RWPE2 (cell line): ENCODE data around the gene HMCN2.

Experiments used
- ATAC-seq: fragments of 200-7000 bp; cut with Tn5 transposase; 3 replicates; pipeline ENCODE4 v1.9.1; 2021; ENCODE audit warnings: low read depth
- DNase-seq: peaks from one replicate; pipeline ENCODE4 v3.0.0-alpha.2; 2020; ENCODE audit warnings: low spot score
- H3K27ac ChIP-seq: fragments of 450-650 bp; 2 replicates; pipeline ENCODE4 v1.5.1; 2017; ENCODE audit warnings: mild to moderate bottlenecking; ENCODE audit not compliant: poor library complexity, severe bottlenecking
- H3K27me3 ChIP-seq: fragments of 250-450 bp; sonication (Bioruptor Pico); 2 replicates; pipeline ENCODE4 v1.5.1; 2021; ENCODE audit warnings: mild to moderate bottlenecking, moderate library complexity; ENCODE audit not compliant: insufficient read depth, poor library complexity, severe bottlenecking
- H3K36me3 ChIP-seq: fragments of 250-450 bp; sonication (Bioruptor Pico); 2 replicates; pipeline ENCODE4 v1.5.1; 2020; ENCODE audit warnings: low read depth, mild to moderate bottlenecking, moderate library complexity
- H3K4me1 ChIP-seq: fragments of 250-450 bp; sonication (Bioruptor Pico); 2 replicates; pipeline ENCODE4 v1.5.1; 2021; ENCODE audit warnings: mild to moderate bottlenecking, moderate library complexity; ENCODE audit not compliant: insufficient read depth, poor library complexity, severe bottlenecking
- H3K4me3 ChIP-seq: fragments of 250-450 bp; sonication (Bioruptor Pico); 2 replicates; pipeline ENCODE4 v1.5.1; 2021; ENCODE audit warnings: mild to moderate bottlenecking, moderate library complexity; ENCODE audit not compliant: severe bottlenecking
- H3K9me3 ChIP-seq: fragments of 250-450 bp; sonication (Bioruptor Pico); 2 replicates; pipeline ENCODE4 v1.5.1; 2021; ENCODE audit warnings: mild to moderate bottlenecking, moderate library complexity; ENCODE audit not compliant: severe bottlenecking
- TF ChIP-seq, protein P1 (sequence below): fragments of 450-650 bp; IDR thresholded peaks from one replicate; pipeline ENCODE4 v1.5.1; 2017; ENCODE audit warnings: mild to moderate bottlenecking, moderate library complexity; ENCODE audit not compliant: poor library complexity, severe bottlenecking

HMCN2 gene

DNA sequence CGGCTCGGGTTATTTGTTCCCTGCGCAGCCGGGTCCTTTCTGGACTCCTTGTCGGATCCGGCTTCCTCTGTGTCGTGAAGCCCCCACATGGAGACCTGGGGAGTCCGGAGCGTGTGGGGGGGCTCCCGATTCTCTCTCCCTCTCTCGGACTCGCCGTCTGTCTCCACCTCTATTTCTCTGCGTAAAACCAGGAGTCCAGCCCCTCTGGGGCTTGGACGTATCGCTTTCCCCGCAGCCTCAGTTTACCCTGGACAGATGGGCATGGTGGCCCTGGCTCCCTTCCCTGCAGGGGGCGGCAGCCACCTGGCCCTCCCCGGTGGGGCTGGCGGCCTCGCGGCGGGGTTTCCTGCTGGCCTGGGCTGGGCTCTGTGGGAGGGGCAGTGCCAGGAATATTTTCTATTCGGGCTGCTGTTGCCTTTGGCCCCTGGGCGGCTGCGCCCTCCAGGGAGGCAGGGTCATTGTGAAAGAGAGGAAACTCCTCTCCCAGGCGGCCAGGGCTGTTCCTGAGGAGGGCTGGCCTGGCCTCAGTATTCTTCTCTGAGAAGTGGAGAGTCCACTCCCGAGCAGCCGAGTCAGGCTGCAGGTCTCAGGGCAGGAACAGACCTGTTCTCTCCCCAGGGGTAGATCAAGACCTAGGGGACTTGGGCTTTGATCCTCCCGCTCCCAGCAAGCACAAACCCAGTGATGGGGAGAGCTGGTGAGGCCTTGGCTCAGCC lies 179.9 kb downstream of the HMCN2 start:
- Histone ChIP-seq H3K36me3 (no peaks in the 10 kb centered on the region), H3K27me3 (no peaks in the 10 kb centered on the region), H3K4me1 (peaks cover 21% of the 10 kb centered on the region), H3K4me3 (peak overlapping the region; percentile 41), H3K9me3 (no peaks in the 10 kb centered on the region), H3K27ac (peak overlapping the region; percentile 57)
- no peak for DNase-seq
- peak; percentile 58 for ATAC-seq
- TF ChIP-seq, protein P1, sequence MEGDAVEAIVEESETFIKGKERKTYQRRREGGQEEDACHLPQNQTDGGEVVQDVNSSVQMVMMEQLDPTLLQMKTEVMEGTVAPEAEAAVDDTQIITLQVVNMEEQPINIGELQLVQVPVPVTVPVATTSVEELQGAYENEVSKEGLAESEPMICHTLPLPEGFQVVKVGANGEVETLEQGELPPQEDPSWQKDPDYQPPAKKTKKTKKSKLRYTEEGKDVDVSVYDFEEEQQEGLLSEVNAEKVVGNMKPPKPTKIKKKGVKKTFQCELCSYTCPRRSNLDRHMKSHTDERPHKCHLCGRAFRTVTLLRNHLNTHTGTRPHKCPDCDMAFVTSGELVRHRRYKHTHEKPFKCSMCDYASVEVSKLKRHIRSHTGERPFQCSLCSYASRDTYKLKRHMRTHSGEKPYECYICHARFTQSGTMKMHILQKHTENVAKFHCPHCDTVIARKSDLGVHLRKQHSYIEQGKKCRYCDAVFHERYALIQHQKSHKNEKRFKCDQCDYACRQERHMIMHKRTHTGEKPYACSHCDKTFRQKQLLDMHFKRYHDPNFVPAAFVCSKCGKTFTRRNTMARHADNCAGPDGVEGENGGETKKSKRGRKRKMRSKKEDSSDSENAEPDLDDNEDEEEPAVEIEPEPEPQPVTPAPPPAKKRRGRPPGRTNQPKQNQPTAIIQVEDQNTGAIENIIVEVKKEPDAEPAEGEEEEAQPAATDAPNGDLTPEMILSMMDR, result no peak

DNA sequence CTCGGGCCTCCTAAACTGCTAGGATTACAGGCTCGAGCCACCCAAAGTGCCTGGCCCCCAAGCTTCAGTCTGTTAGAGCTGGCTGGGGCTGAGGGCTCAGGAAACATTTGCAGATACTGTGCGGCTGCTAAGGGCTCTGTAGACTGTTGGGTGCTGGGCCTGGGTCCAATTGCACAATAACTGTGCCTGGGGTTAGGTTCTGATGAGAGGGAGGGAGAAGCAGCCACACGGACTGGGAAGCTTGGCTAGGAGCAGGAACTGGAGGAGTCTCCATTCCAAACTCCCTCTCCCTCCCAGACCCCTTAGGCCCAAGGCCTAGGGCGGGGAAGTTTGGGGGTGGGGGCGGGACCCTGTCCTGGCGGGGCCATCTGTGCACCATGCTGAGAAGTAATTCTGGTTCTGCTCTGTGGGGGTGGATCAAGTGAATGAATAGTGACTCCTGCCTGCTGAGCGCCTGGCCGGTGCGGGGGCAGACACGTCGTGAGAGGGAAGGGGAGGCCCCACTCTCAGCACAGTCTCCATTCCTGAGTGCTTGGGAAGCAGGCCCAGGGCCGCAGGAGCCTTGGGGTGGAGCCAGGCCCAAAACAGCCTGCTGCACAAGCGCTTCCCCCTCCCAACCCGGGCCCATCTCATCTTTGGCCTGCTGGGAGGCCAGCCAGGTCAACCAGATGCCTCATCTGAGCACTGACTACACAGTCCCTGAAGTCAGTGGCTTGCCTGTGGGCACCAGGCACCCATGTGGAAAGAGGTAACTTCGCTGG lies 180.7 kb downstream of the HMCN2 start:
- Histone ChIP-seq H3K9me3 (no peaks in the 10 kb centered on the region), H3K27ac (peak overlapping the region; percentile 57), H3K27me3 (no peaks in the 10 kb centered on the region), H3K36me3 (no peaks in the 10 kb centered on the region), H3K4me3 (peak overlapping the region; percentile 41), H3K4me1 (peaks cover 23% of the 10 kb centered on the region)
- TF ChIP-seq, protein P1, result no peak
- ATAC-seq (peak; percentile 37), DNase-seq (no peak)

DNA sequence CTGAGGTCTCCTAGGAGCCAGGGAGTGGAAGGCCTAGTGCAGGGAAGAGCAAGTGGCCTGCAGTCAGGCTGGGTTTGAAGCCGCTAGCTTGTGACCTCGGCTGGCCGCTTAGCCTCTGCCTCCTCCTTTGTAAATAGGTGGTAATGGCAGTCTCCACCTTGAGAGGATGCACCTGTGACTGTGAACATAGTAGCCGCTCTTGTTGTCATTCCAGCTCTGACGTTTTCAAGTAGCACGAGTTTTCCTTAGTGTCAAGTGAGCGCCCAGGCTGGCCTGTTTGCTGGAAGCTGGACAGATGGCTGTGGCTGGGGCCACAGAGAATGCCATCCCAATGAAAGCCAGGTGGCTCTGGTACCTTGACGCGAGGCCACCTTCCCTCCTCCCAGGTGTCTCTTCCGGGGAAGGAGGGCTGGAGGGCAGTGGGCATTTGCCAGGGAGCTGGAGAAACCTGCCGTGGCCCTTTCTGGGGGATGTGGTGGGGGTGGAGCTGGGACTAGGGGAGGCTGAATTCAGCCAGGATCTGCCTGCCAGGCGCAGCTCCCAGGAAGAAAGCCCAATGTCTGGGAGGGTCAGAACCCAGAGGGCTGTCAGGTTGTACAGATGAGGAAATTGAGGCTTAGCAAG lies 181.7 kb downstream of the HMCN2 start:
- no peak for ATAC-seq
- H3K9me3 ChIP-seq, result no peaks in the 10 kb centered on the region
- no peaks in the 10 kb centered on the region for H3K36me3 ChIP-seq
- H3K4me3 ChIP-seq, result no peak overlapping the region
- DNase-seq, result no peak
- peaks cover 32% of the 10 kb centered on the region for H3K4me1 ChIP-seq
- H3K27me3 ChIP-seq, result no peaks in the 10 kb centered on the region
- TF ChIP-seq, protein P1, result no peak
- peak overlapping the region; percentile 57 for H3K27ac ChIP-seq

DNA sequence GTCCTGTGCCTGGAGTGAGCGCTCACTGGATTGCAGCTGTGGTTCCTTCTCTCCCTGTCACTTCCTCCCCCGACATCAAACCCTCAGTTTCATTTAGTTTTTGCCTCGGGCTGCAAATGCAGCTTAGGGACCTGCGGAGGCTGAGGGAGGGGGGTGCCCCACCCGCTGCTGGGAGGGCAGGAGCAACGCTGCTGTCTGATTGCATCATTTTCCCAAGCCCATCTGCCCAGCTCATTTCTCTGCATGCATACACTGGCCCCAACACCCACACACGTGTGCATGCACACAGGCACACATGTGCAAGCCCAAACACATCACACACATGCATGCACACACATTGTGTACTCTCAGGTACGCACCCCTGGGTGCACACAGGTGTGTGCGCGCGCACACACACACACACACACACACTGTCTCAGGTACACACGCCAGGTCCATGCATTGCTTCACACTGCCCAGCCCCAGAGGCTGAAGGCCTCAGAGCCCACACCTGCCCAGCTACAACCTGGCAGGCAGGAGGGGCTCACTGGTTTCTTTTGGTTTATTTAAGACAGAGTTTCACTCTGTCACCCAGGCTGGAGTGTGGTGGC lies 182.6 kb downstream of the HMCN2 start:
- H3K9me3 ChIP-seq, result no peaks in the 10 kb centered on the region
- no peaks in the 10 kb centered on the region for H3K36me3 ChIP-seq
- H3K27ac ChIP-seq, result no peak overlapping the region
- no peak overlapping the region for H3K4me3 ChIP-seq
- TF ChIP-seq, protein P1, result no peak
- ATAC-seq (no peak), DNase-seq (no peak)
- H3K27me3 ChIP-seq, result no peaks in the 10 kb centered on the region
- H3K4me1 ChIP-seq, result peaks cover 32% of the 10 kb centered on the region
